ENCODE data around the gene GFPT1. TPM values are rescaled to one million over a fixed set of nuclear protein-coding genes. Genes with fewer than 3 reads are reported as not detected.

GFPT1 gene
- total RNA-seq, 2 donors from 2014 or later, result 31.6 to 34.6 TPM

- H3K27ac ChIP-seq, result no peak overlapping the region
- H3K4me3 ChIP-seq, result peak overlapping the region; percentile 18 to 34
- H3K4me1 ChIP-seq, result peaks cover 37% of the 10 kb centered on the region
- WGBS, 2 donors, result 2% methylated on average over 59 of the region's 61 CpGs; no CpG with 5 or more reads in 1 of the 2 donors
- intact Hi-C loops (cut with DNase I), result no loop called here
- ATAC-seq (peak; percentile 73), DNase-seq (peak; percentile 66 to 73 (median 70))
- TF ChIP-seq POLR2A (IDR thresholded peaks at IDR 0.05) (no peak), CTCF (IDR thresholded peaks at IDR 0.05) (peak; percentile 49 to 82 (median 69))
- H3K36me3 ChIP-seq (replicated peaks in 1 of 2; ENCODE audit: insufficient read depth in 1 of 2, low read depth in 2 of 2), result no peaks in the 10 kb centered on the region
- no peaks in the 10 kb centered on the region for H3K27me3 ChIP-seq
- H3K9me3 ChIP-seq, result no peaks in the 10 kb centered on the region
Measured at GRCh38 chr2:69306822-69307578, 80.0 kb downstream of the GFPT1 start.

- TF ChIP-seq POLR2A (IDR thresholded peaks at IDR 0.05) (no peak), CTCF (IDR thresholded peaks at IDR 0.05) (no peak)
- Histone ChIP-seq H3K9me3 (no peaks in the 10 kb centered on the region), H3K36me3 (replicated peaks in 1 of 2; ENCODE audit: insufficient read depth in 1 of 2, low read depth in 2 of 2) (no peaks in the 10 kb centered on the region), H3K27ac (no peak overlapping the region), H3K27me3 (no peaks in the 10 kb centered on the region), H3K4me1 (peaks cover 37% of the 10 kb centered on the region), H3K4me3 (peak overlapping the region; percentile 18 to 34)
- DNase-seq, result peak in 1 of 4 donors; percentile 8
- intact Hi-C loops (cut with DNase I), result no loop called here
- peak; percentile 4 for ATAC-seq
- WGBS, 2 donors, result 2 to 3% methylated on average over 7 to 26 of the region's 31 CpGs
Measured at GRCh38 chr2:69306393-69306821, 80.6 kb downstream of the GFPT1 start.

- no peaks in the 10 kb centered on the region for H3K27me3 ChIP-seq
- peaks cover 37% of the 10 kb centered on the region for H3K4me1 ChIP-seq
- intact Hi-C loops (cut with DNase I), result no loop called here
- H3K27ac ChIP-seq, result no peak overlapping the region
- 35 to 40% methylated on average over 17 of the region's 17 CpGs for WGBS, 2 donors
- H3K36me3 ChIP-seq (replicated peaks in 1 of 2; ENCODE audit: insufficient read depth in 1 of 2, low read depth in 2 of 2), result no peaks in the 10 kb centered on the region
- ATAC-seq (no peak), DNase-seq (no peak)
- H3K9me3 ChIP-seq, result no peaks in the 10 kb centered on the region
- H3K4me3 ChIP-seq, result no peak overlapping the region
- TF ChIP-seq CTCF (IDR thresholded peaks at IDR 0.05), result no peak
- TF ChIP-seq POLR2A (IDR thresholded peaks at IDR 0.05), result no peak
Measured at GRCh38 chr2:69305712-69306392, 81.2 kb downstream of the GFPT1 start.

GRCh38 chr2:69305166-69305565 is 81.9 kb downstream of the GFPT1 start:
- no peak for ATAC-seq
- no peak for TF ChIP-seq POLR2A (IDR thresholded peaks at IDR 0.05)
- no peak for TF ChIP-seq CTCF (IDR thresholded peaks at IDR 0.05)

More at GRCh38 chr2:69305166-69305565, 81.9 kb downstream of the GFPT1 start:
- DNase-seq, result no peak
- Histone ChIP-seq H3K4me3 (no peak overlapping the region), H3K9me3 (no peaks in the 10 kb centered on the region), H3K27me3 (no peaks in the 10 kb centered on the region), H3K36me3 (replicated peaks in 1 of 2; ENCODE audit: insufficient read depth in 1 of 2, low read depth in 2 of 2) (no peaks in the 10 kb centered on the region), H3K27ac (no peak overlapping the region), H3K4me1 (peaks cover 32% of the 10 kb centered on the region)
- WGBS, 2 donors, result 75 to 94% methylated on average over 6 to 7 of the region's 7 CpGs
- intact Hi-C loops (cut with DNase I), result no loop called here

Data from body of pancreas (tissue), 4 donors.